Stimulated activated CD8-positive, alpha-beta memory T cell treated with anti-CD3 and anti-CD28 coated beads, Interleukin-4, amount 100 ng/mL, for 24 hours (primary cell): ENCODE measurements around the gene SEMG2.

Source experiments
- DNase-seq: peaks from one replicate; pipeline ENCODE4 v3.0.0-alpha.2; 2020; ENCODE audit warnings: low read depth

The SEMG2 gene

GRCh38 chr20:45230631-45231030 is 9.5 kb downstream of the SEMG2 start:
- no peak for DNase-seq

- no peak for DNase-seq
Observed at GRCh38 chr20:45235995-45236394, 14.8 kb downstream of the SEMG2 start.

- no peak for DNase-seq
Observed at GRCh38 chr20:45238139-45238538, 17.0 kb downstream of the SEMG2 start.

- no peak for DNase-seq
Observed at GRCh38 chr20:45246109-45246508, 24.9 kb downstream of the SEMG2 start.

GRCh38 chr20:45247865-45248264 is 26.7 kb downstream of the SEMG2 start:
- no peak for DNase-seq

GRCh38 chr20:45248609-45249008 is 27.4 kb downstream of the SEMG2 start:
- DNase-seq, result no peak

- no peak for DNase-seq
Observed at GRCh38 chr20:45251884-45252560, 30.8 kb downstream of the SEMG2 start.

- DNase-seq, result no peak
Observed at GRCh38 chr20:45253261-45253660, 32.1 kb downstream of the SEMG2 start.

GRCh38 chr20:45254383-45255262 is 33.5 kb downstream of the SEMG2 start, which contains the start of gene SLPI:
SLPI (minus strand) TSS chr20:45254564; CDS start chr20:45254543, 21 bp downstream.
- DNase-seq, result no peak

- no peak for DNase-seq
Observed at GRCh38 chr20:45257161-45257560, 36.0 kb downstream of the SEMG2 start.

- no peak for DNase-seq
Observed at GRCh38 chr20:45257711-45258110, 36.5 kb downstream of the SEMG2 start.

GRCh38 chr20:45258259-45258658 is 37.1 kb downstream of the SEMG2 start:
- no peak for DNase-seq

GRCh38 chr20:45258664-45259063 is 37.5 kb downstream of the SEMG2 start:
- no peak for DNase-seq

GRCh38 chr20:45263556-45264266 is 42.5 kb downstream of the SEMG2 start:
- DNase-seq, result no peak

GRCh38 chr20:45266977-45267376 is 45.8 kb downstream of the SEMG2 start:
- no peak for DNase-seq

GRCh38 chr20:45268531-45268930 is 47.4 kb downstream of the SEMG2 start:
- DNase-seq, result no peak

GRCh38 chr20:45269056-45269455 is 47.9 kb downstream of the SEMG2 start:
- DNase-seq, result no peak

- DNase-seq, result no peak
Observed at GRCh38 chr20:45269754-45270270, 48.6 kb downstream of the SEMG2 start.
